ENCODE results near the gene FRMD7.
"Not testable (repeated sequence)": the region's sequence is repeated elsewhere in the genome, so short reads cannot be mapped to it uniquely, and the experiment has no call there.

FRMD7 gene

DNA sequence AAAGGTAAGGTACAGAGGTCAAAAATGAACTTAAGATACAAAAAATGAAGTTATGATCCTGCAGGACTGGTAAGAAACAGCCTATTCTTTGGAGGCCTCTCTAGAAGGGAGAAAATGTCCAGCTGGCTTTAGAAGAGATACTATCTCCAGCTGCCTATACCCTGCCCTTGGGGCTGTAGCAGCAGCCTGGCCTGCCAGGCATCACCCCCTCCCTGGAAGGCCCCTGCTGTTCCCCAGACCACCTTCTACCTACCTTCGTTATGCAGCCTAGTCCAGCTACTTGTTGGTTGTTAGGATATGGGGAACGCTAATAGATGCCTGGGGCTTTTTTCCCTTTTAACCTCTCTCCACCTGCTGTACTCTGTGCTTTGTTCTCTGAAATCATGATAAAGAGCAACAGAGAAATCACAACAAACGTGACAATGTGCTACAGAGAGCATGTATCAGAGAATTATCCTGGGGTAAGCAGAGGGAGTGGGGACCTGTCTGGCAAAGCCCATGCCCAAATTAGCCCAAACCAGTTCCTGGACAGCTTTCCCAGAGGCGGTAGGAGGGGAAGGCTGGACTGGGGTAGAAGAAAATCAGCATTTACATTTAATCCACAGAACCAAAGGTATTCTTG lies 34.5 kb downstream of the FRMD7 start:
- no peak for DNase-seq

GRCh38 chrX:132092439-132093065 lies 35.3 kb downstream of the FRMD7 start:
- DNase-seq = peak in 4 of 5 donors; percentile 15 to 45 (median 18)

DNA sequence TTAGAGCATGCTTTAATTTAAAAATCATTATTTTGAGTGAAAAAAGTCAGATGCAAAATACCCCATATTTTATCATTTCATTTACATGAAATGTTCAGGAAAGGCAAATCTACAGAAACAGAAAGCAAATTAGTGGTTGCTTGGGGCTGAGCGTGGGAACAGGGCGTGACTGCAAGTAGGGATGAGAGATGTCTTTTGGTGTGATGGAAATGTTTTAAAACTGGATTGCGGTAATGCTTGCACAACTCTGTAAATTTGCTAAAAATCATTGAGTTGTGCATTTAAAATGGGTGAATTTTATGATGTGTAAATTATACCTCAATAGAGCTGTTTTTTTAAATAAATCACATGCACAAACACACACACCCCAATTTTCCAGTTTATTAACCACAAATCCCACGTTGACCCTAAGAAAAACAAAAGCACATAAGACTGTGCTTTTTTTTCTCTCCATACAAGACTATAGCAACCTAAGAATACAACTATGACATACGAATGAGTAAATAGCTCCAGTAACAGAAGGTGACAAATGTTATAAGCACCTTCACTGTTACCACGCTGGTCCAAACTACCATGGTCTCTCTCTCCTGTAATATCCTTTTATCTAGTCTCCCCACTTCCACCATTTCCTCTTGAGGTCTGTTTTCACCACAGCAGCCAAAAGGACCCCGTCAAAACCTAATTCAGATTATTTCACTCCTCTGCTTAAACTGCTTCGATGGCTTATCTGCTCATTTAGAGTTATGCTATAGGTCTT lies 37.2 kb downstream of the FRMD7 start:
- no peak for DNase-seq

- DNase-seq = no peak
Observed at GRCh38 chrX:132088864-132089263, 39.0 kb downstream of the FRMD7 start.

- no peak for DNase-seq
Observed at GRCh38 chrX:132086672-132087071, 41.1 kb downstream of the FRMD7 start.

DNA sequence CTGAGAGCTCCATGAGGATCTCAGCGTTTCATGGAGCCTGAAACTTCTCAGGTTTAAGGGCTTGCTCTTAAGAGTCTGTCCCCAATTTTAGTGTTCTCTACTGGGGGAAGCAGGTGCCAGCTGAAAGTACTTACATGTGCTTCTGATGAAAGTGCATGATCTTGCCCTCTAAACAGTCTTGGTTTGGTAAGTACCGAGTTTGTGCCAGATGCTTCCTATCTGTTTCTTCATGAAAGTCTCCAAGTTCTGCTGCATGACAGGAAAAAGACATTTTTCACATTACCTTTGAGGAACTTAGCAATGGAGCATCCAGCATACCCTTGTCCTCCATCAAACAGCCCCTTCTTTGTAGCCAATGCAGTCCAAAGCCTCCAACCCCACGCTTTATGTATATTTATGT lies 42.0 kb downstream of the FRMD7 start:
- no peak for DNase-seq

GRCh38 chrX:132077912-132078311 lies 49.9 kb downstream of the FRMD7 start:
- no peak for DNase-seq

DNA sequence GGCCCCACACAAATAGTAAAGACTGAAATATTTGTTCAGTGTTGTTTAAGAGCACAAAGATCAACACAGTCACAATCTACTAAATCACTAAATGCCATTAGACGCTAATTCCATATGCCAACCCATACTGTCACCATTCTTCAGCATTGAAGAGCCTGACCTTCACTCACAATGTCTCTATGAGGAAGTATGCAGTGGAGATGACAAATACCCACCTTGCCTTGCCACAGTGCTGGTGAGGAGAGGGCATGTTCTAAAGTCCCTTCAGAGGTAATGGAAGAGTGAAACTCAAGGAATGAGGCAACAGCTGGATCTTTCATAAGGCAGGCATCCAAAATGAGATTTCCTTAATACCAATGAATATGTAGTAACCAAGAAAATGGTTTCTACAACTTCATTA lies 50.4 kb downstream of the FRMD7 start:
- DNase-seq = no peak

GRCh38 chrX:132071254-132071653 lies 56.6 kb downstream of the FRMD7 start:
- no peak for DNase-seq

DNA sequence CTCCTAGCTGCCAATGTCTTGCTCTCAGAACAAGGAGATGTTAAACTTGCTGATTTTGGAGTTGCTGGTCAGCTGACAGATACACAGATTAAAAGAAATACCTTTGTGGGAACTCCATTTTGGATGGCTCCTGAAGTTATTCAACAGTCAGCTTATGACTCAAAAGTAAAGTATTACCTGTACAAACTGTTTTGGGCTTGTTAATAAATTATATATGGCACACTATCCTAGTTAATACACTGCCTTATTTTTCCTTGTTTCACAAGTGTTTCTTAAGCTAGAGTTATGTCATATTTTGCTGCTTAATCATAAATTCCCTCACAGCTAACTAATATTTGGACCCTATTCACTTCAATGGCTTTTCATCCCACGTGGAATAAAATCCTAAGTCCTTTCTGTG lies 59.4 kb downstream of the FRMD7 start:
- no peak for DNase-seq

DNA sequence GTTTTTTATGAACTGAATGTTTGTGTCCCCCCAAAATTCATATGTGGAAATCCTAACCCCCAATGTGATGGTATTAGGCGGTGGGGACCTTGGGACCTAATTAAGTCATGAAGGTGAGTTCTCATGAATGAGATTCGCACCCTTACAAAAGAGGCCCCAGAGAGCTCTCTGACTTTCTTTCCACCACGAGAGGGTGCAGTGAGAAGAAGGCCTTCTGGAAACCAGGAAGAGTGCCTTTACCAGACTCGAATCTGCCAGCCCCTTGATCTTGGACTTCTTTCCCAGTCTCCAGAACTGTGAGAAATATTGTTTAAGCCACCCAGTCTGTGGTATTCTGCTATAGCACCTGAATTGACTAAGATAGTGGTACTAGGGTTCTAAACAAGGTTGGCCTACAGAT lies 64.0 kb downstream of the FRMD7 start:
- no peak for DNase-seq

- DNase-seq = no peak
Observed at GRCh38 chrX:132063334-132063733, 64.5 kb downstream of the FRMD7 start.

DNA sequence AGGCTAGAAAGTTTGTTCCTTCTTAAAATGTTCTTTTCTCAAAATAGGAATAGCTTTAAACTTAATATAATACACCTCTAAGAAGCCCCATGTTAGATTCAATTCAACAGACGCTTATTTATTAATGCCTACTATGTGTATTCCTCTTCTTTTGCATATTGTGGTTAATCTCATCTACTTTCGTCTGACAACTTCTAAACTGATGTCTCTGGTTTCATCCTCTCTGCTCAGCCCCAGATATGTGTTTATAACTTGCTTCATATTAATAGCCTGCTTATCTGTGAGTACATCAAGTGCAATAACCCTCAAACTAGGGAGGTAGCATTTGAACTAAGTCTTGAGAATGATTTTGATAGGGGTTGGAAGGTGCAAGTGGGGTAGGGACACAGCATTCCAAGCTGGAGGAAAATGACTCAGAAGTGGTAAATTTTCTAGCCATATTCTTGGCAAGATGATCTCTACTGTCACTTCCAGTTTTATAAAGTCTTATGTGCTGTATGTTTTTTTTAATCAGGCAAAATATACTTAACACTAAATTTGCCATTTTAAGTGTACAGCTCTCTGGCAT lies 67.8 kb downstream of the FRMD7 start:
- DNase-seq = no peak

GRCh38 chrX:132058975-132059374 lies 68.8 kb downstream of the FRMD7 start:
- DNase-seq = no peak

- DNase-seq = no peak
Observed at GRCh38 chrX:132058050-132058449, 69.8 kb downstream of the FRMD7 start.

DNA sequence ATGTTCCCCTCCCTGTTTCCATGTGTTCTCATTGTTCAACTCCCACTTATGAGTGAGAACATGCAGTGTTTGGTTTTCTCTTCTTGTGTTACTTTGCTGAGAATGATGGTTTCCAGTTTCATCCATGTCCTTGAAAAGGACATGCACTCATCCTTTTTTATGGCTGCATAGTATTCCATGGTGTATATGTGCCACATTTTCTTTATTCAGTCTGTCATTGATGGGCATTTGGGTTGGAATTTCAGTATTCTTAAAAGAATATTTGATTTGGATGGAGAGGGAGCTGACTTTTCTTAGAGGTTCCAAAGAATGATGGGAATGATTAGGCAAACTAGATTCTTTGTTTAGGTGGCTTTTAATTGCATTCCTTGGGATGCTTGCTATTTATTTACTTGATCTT lies 76.0 kb downstream of the FRMD7 start:
- not testable (repeated sequence) for DNase-seq

DNA sequence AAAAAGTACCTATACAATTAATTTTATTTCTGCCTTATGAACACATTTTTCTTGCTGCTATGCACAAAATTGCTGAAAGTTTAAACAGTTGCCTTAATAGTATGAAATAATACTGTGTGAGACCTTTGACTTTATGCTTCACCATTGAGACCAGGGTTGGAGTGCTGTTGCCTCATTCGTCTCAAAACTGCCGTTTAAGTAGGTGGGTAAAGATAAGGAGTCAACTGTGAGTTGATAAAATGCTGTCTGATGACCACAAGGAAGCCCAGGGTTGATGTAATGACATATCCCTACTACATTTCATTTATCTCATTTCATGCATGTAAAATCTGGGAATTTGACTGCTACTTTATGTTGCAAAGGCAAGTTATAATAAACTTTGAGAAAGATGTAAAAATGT lies 81.3 kb downstream of the FRMD7 start:
- no peak for DNase-seq

- DNase-seq = no peak
Observed at GRCh38 chrX:132045456-132045855, 82.4 kb downstream of the FRMD7 start.

- DNase-seq = no peak
Observed at GRCh38 chrX:132044953-132045352, 82.9 kb downstream of the FRMD7 start.

GRCh38 chrX:132043977-132044376 lies 83.8 kb downstream of the FRMD7 start:
- DNase-seq = no peak

- no peak for DNase-seq
Observed at GRCh38 chrX:132041015-132041414, 86.8 kb downstream of the FRMD7 start.

DNA sequence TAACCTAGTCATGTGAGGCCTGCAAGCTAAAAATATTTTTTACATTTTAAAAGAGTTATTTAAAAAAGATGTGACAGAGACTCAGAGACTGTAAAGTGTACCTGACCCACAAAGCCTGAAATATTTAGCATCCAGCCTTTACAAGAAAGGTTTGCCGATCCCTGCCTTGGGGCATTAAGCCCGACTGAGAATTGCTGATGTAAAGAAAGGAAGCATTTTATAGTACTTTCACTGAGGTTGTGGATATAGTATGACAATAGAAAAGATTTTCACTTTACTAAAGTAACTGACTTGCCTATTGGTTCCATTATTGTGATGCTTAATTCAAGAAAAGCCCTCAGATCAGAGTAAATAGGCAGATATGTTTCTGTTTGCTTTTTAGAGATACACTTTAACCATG lies 87.8 kb downstream of the FRMD7 start:
- no peak for DNase-seq

DNA sequence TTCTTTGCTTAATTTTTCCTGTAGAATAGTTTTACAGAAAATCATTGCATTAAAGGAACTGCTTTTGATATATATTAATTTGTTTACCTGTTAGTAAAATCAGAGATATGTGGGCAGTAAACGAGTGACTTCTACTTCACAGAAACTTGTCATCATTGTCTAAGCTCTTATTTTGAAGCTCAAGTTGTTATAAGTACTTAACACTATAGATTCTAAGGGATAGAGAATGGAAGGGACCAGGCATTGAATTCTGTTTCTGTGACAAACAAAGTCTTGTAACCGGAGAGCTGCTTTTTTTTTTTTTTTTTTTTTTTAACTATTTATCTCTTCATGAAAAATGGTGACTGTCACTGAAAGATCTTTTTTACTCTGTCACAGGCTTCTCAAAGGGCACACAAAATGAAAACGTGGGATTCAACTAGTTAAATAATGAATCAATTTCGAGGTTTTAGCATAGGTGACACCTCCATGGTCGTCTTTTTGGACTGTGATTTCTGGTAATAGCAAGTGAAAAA lies 90.3 kb downstream of the FRMD7 start:
- DNase-seq = no peak

DNA sequence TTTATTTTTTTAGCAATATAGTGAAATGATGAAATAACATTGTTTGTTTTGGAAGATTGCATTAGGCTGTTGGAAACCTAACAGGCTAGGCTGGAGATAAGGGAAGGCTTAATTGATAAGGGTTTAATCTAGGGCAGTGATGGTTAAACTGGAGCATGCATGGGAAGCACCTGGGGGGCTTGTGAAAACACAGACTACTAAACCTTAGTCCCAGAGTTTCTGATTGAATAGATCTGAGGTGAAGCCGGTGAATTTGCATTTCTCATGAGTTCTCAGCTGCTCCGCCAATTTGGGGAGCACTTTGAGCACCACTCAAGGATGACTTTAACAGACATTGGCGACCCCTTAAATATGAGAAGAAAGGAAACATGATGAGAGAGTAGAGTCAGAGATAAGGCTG lies 93.2 kb downstream of the FRMD7 start:
- no peak for DNase-seq

Data from T-helper 1 cell (primary cell).